Smooth muscle cell (in vitro differentiated cells): ENCODE data around the gene CEBPA. TPM values are rescaled to one million over a fixed set of nuclear protein-coding genes. Genes with fewer than 3 reads are reported as not detected.
"Not testable (repeated sequence)": the region's sequence is repeated elsewhere in the genome, so short reads cannot be mapped to it uniquely, and the experiment has no call there.

Experiments used
- DNase-seq: peaks from one replicate; lab custom pipeline; 2025; ENCODE audit not compliant: unreplicated experiment; lab: John Stamatoyannopoulos, UW
- H2AFZ ChIP-seq: fragments of 200-600 bp; sonication (generic); 2 replicates; pipeline ENCODE4 v1.6.0; 2016; ENCODE audit warnings: antibody characterized with exemption, low read depth, mild to moderate bottlenecking
- H3F3A ChIP-seq: fragments of 200-600 bp; sonication (generic); 2 replicates; pipeline ENCODE4 v1.6.0; 2017; ENCODE audit warnings: antibody characterized with exemption, low read depth
- H3K27ac ChIP-seq: fragments of 200-600 bp; sonication (generic); 2 replicates; pipeline ENCODE4 v1.5.1; 2016; ENCODE audit warnings: low read depth, mild to moderate bottlenecking
- H3K27me3 ChIP-seq: fragments of 200-600 bp; sonication (generic); 2 replicates; pipeline ENCODE4 v1.6.1; 2016; ENCODE audit warnings: low read depth, mild to moderate bottlenecking
- H3K36me3 ChIP-seq: fragments of 200-600 bp; sonication (generic); 2 replicates; pipeline ENCODE4 v1.5.1; 2016; ENCODE audit warnings: low read depth
- H3K4me1 ChIP-seq: fragments of 200-600 bp; sonication (generic); 2 replicates; pipeline ENCODE4 v1.5.1; 2016; ENCODE audit warnings: low read depth
- H3K4me2 ChIP-seq: fragments of 200-600 bp; sonication (generic); 2 replicates; pipeline ENCODE4 v1.6.0; 2016; ENCODE audit warnings: mild to moderate bottlenecking
- H3K4me3 ChIP-seq: fragments of 200-600 bp; sonication (generic); 2 replicates; pipeline ENCODE4 v1.5.1; 2016; ENCODE audit warnings: mild to moderate bottlenecking
- H3K79me2 ChIP-seq: fragments of 200-600 bp; sonication (generic); 2 replicates; pipeline ENCODE4 v1.6.0; 2016; ENCODE audit warnings: low read depth, mild to moderate bottlenecking
- H3K9ac ChIP-seq: fragments of 200-600 bp; sonication (generic); 2 replicates; pipeline ENCODE4 v1.6.0; 2016; ENCODE audit warnings: low read depth
- H3K9me3 ChIP-seq: fragments of 200-600 bp; sonication (generic); replicated peaks from 2 replicates; pipeline ENCODE4 v1.5.1; 2016; ENCODE audit warnings: low read depth
- H4K20me1 ChIP-seq: fragments of 200-600 bp; sonication (generic); 2 replicates; pipeline ENCODE4 v1.6.0; 2016; ENCODE audit warnings: low read depth
- CTCF ChIP-seq: fragments of 200-600 bp; sonication (generic); IDR thresholded peaks from 2 replicates; pipeline ENCODE4 v1.5.1; 2017; ENCODE audit warnings: borderline replicate concordance, mild to moderate bottlenecking, antibody characterized with exemption; ENCODE audit not compliant: insufficient read depth, poor library complexity, severe bottlenecking
- WGBS: methylation state at CpG from one replicate; pipeline ENCODE4 v1.1.7; 2016; ENCODE audit warnings: low lambda C conversion rate; 5-methylcytosine and 5-hydroxymethylcytosine counted together
- polyA plus RNA-seq: library from polyadenylated mRNA; unstranded; fragments of >200 nt; fragmentation: Nextera tagmentation; extraction: Ambion mirVana; gene quantifications from 2 replicates; pipeline ENCODE4 v1.2.1, GENCODE V29; 2016
- total RNA-seq: library from RNA; depleted of rRNA; stranded (reverse); fragments of >200 nt; gene quantifications from 2 replicates; pipeline ENCODE4 v1.2.3, GENCODE V29; 2014

Gene CEBPA
- total and polyA plus RNA-seq, 2 experiments from 2014 or later: 1.2 to 2.1 TPM

DNA sequence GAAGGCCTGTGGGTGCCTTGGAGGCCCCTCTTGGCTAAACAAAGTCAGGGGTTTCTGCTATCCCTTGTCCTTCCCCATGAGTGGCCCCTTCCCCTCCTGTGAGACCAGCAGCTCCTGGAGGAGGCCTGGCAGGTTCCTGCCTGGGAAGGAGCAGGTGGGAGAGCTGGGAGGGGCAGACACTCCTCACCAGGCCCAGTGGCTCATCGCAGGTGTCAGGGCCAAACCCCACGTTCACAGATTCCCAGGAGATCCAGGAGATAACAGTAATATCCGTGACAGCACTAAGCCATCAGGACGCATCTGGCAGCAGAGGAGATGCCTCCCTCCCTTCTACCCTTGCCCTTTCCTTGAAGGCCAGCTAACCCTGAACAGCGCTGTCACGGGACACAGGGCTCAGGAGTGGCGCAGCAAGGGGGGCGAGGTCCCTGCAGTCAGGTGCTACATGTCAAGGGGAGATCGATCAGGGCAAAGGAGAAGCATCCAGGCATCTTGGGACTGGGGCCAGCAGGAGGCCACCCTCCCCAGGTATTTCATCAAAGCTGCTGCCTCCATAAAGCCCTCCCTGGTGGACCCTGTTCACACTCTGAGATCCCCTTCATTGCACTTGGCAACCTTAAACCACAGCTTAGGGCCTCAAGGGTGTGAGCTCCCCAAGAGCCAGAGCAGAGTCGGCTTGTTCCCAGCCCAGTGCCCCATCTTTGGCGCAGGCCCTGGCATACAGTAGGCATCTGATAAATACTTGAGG is 4.8 kb downstream of the CEBPA start:
- no peak for TF ChIP-seq CTCF
- H2AFZ ChIP-seq: no peak overlapping the region
- no peaks in the 10 kb centered on the region for H3K36me3 ChIP-seq
- no peaks in the 10 kb centered on the region for H3K4me1 ChIP-seq
- DNase-seq: no peak
- H3K9ac ChIP-seq: no peak overlapping the region
- 74% methylated on average over 11 of the region's 11 CpGs for WGBS
- no peak overlapping the region for H3K27ac ChIP-seq
- no peak overlapping the region for H3K4me2 ChIP-seq
- H3F3A ChIP-seq: peaks cover 14% of the 10 kb centered on the region
- no peaks in the 10 kb centered on the region for H3K79me2 ChIP-seq
- no peaks in the 10 kb centered on the region for H4K20me1 ChIP-seq
- peaks cover 11% of the 10 kb centered on the region for H3K27me3 ChIP-seq
- no peaks in the 10 kb centered on the region for H3K9me3 ChIP-seq
- no peak overlapping the region for H3K4me3 ChIP-seq

DNA sequence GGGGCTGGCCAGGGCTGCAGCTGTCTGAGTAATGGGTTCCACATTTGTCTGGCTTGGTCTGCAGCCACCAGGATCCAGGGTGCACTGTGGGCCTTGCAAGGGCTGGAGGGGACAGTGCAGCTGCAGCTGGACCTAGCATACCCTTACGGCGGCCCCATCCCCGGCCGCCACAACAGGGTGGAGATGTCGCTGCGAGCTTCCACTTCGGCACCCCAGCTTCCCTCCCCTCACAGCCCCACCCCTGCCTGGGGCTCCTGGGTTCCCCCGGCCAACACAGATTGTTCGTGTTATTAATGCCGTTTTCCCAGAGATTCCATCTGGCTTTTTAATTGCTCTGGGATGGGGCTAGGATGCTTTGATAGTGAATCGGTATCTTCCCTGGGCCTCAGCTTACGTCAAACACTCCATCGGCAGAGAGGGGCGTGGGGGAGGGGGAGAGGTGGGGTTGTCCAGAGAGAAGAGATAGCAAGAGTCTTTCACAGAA is 5.8 kb downstream of the CEBPA start:
- Histone ChIP-seq H3K27me3 (peaks cover 11% of the 10 kb centered on the region), H3K9me3 (no peaks in the 10 kb centered on the region), H3K79me2 (no peaks in the 10 kb centered on the region), H3F3A (peaks cover 16% of the 10 kb centered on the region), H3K9ac (no peak overlapping the region), H3K4me1 (no peaks in the 10 kb centered on the region), H3K4me3 (no peak overlapping the region), H4K20me1 (no peaks in the 10 kb centered on the region), H3K36me3 (no peaks in the 10 kb centered on the region), H3K27ac (no peak overlapping the region), H2AFZ (no peak overlapping the region), H3K4me2 (no peak overlapping the region)
- DNase-seq: no peak
- TF ChIP-seq CTCF: no peak
- WGBS: 69% methylated on average over 14 of the region's 14 CpGs

DNA sequence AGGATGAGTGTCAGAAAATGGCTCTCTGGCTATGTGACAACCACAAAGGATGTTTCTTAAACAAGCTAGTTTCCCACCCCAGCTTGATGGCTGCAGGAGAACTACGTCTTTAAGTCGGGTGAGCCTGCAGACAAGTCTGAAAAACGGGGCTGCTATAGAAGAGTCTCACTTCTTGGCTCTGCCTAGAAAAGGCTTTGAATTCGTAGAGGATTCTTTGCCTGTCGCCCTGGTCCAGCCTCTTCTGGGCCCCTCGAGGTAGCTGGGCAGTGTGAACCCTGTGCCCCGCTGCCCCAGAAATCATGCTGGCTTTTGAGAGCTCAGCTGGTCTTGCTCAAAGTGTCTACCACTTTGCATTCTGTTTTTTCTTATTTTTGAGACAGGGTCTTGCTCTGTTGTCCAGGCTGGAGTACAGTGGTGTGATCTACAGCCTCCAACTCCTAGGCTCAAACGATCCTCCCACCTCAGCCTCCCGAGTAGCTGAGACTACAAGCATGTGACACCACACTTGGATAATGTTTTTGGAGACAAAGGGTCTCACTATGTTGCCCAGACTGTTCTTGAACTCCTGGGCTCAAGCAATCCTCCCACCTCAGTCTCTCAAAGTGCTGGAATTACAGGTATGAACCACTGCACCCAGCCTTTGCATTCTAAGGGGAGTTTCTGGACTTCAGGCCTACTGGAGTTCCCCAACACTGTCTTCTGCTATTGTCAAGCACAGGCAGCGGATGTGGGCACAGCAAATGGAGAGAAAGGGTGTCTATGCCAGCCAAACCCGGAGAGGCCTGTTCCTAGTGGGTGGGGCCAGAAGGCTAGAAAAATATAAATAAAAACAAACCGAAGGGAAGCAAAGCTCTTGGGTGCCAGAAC is 6.5 kb downstream of the CEBPA start:
- no peak overlapping the region for H3K9ac ChIP-seq
- peaks cover 5% of the 10 kb centered on the region for H3K27me3 ChIP-seq
- no peaks in the 10 kb centered on the region for H4K20me1 ChIP-seq
- H3K4me1 ChIP-seq: no peaks in the 10 kb centered on the region
- H3K4me3 ChIP-seq: no peak overlapping the region
- peaks cover 16% of the 10 kb centered on the region for H3F3A ChIP-seq
- no peak for TF ChIP-seq CTCF
- H2AFZ ChIP-seq: no peak overlapping the region
- DNase-seq: no peak
- no peaks in the 10 kb centered on the region for H3K36me3 ChIP-seq
- WGBS: 90% methylated on average over 12 of the region's 12 CpGs
- H3K27ac ChIP-seq: no peak overlapping the region
- H3K4me2 ChIP-seq: no peak overlapping the region
- H3K79me2 ChIP-seq: no peaks in the 10 kb centered on the region
- H3K9me3 ChIP-seq: no peaks in the 10 kb centered on the region

DNA sequence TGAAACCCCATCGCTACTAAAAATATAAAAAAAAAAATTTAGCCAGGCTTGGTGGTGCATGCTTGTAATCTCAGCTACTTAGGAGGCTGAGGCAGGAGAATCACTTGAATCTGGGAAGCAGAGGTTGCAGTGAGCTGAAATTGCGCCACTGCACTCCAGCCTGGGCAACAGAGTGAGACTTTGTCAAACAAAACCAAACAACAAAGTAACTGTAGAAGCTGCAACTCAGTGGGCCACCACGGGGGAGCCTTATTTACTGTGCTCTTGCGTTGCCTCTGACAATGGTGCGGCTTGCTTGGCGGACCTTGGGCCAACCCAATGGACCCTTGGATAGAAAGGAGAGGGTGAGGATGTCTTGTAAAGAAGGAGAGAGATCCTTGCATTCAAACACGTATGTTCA is 7.3 kb downstream of the CEBPA start:
- not testable (repeated sequence) for H3K79me2 ChIP-seq, H3K36me3 ChIP-seq, H3K4me3 ChIP-seq, H3K4me2 ChIP-seq, H3K27me3 ChIP-seq, H3K9me3 ChIP-seq, H4K20me1 ChIP-seq, H3K4me1 ChIP-seq, DNase-seq, H3K9ac ChIP-seq, H2AFZ ChIP-seq, H3K27ac ChIP-seq
- WGBS: 97% methylated on average over 7 of the region's 7 CpGs
- H3F3A ChIP-seq: peaks cover 16% of the 10 kb centered on the region
